ENCODE data around the gene SLC34A3.

Gene SLC34A3

DNA sequence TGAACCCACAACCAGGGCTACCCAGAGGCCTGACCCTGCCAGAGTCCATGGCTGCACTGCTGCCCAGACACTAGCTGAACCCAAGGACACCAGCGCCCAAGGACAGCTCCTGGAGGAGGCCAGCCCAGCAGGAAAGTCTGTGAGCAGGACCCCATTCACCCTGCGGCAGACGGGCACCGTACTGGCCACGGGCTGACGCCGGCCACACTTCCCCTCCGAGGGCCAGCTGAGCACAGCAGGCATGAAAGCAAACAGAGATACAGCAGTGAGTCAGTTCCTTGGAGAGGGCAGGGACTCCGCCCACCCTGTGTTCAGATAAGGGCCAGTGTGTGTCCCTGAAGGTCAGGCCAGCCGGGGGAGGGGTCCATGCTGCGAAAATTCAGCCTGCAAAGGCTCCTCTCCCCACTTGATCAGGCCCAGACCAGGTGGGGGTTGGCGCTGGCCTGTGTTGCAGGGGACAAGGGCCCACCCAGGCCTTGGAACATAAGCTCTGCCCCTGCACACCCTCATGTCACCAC lies 11.9 kb upstream of the SLC34A3 start:
- DNase-seq, result no peak

DNA sequence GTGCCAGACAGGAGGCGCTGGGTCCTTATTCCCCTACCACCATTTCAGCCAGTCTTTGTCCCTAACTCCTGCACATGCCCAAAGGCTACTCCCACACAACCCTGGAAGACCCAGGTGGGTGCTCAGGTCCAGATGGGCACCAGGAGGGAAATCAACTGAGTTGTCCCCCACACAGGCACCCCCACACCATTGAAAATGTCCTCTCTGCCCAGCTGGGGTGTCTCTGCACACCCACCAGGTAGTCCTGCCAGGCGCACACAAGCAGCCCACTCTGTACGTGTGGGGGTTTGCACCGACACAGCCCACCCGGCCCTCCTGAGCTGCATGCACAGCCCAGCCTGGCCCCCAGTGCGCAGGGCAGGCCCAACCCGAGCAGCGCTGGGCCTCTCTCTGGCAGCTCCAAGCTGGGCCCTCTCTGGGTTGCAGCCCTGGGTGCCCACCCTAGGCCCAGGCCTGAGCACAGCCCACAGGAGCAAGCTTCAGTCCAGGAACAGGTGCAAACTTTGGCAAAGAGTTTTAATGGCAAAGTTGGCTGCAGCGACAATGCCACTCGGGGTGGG lies 10.9 kb upstream of the SLC34A3 start:
- DNase-seq, result no peak

DNA sequence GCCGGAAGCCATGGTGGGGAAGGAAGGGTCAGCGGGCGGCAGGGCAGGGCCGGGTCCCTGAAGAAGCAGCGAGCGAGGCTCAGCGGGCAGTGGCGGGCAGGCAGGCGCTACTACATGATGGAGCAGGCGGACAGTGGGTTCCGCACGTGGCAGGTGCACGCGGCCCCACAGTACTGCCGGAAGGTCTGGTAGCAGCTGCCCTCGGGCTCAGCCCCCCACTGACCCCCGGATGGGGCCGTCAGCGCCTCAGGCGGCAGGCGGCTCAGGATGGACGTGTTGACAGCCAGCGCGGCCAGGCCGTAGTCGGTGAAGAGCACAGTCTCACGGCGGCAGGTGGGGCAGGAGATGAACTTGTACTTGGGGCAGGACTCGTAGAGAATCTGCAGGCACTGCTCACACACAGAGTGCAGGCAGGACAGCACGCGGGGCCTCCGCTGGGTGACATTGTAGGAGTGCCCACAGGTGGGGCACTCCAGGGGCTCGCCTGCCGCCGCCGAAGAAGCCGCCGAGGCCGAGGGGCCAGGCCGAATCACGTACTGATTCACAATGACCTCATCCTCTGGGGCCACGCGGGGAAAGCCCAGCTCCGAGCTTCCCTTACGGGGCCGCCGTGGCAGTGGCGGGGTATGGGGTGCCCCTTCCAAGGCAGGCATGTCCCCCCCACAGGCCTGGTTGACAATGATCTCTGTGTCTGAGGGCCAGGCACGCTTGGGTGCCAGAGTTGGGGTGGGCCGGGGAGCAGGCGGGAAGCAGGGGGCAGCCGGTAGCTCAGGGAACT lies 10.2 kb upstream of the SLC34A3 start:
- no peak for DNase-seq

DNA sequence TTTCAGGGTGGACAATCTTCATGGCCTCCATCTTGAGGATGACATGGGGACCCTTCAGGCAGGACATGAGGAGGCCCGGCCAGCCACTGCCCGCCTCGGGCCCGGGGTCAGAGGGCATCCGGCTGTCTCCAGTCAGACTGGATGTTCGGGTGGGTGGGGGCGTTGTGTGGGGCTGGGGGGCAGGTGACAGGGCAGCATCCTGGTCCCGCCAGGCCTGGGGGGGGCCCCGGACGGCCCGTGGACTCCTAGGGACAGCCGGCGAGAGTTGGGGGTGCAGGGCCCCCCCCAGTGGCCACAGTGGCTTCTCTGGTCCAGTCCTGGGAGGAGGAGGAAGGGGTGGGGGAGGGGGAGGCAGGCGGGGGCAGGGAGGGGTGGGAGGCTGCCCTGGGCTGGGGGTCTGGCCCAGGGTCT lies 9.6 kb upstream of the SLC34A3 start:
- DNase-seq, result no peak

DNA sequence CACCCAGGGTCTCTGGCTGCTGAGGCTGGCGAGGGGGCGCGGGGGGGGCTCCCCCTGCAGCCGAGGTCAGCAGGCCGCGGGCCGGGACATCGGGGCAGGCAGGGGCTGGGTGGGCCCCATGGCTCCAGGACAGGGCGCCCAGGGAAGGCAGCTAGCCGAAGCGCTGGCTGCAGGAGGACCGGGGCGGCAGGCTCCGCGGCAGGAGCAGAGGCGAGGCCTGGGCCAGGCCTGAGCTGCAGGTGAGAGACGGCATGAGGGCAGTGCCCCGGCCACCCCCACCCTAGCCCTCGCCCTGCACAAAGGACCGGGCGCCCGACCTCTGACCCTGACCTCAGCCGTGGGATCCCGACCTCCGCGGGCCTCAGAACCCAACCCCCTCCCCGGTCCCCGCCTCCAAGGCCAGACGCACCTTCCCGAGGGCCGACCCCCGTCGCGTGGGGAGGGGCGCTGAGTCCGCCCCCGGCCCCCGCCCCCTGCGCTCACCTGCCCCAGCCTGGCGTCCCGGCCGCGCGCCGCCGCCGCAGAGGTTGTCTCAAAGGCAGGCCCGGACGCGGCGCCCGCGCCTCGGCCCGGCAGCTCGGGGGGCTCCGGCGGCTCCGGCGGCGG lies 9.1 kb upstream of the SLC34A3 start:
- DNase-seq, result no peak

DNA sequence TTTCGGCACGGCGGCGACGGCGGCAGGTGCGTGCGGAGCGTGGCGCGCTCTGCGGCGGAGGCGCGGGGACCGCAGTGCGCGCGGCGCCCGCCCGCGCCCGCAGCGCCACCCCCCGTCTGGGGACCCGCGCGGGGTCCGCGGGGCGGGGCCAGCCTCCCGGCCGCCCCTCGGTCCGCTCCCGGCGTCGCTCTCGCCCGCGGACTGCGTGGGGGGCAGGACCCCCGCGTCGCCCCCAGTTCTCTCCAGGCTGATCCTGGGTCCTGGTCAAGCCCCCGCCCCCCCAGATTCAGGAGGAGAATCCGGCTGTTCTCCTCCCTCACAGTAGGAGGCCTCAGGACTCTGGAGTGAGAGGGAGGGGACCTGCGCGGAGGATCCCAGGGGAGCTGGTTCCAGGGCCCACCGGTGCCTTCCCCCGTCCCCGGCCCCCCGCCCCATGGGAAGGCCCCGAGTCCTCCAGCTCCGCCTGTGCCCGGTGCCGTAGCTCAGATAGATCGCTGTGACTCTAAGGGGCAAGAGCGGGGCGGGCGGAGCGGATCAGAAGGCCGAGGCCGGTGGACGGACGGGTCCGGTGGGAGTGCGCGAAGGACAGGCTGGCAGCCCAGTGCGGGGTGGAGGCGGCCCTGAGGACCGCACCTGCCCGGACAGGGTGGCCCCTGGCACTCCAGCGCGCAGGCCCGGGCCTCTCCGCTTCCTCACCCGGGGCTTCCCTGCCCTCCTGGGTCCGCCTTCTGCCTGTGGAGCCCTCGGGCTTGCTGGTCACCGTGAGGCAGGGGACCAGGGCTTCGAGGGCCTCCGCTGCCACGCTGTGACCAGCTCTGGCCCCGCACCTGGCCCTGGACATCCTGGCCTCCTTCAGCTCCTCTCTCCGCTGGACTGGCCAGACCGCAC lies 8.3 kb upstream of the SLC34A3 start, which contains the start of gene RNF208:
Gene RNF208, minus strand, starts transcription at position 51 of the 888 bp plus-strand sequence. CDS start 1,028 bp downstream, outside the sequence.
- no peak for DNase-seq

DNA sequence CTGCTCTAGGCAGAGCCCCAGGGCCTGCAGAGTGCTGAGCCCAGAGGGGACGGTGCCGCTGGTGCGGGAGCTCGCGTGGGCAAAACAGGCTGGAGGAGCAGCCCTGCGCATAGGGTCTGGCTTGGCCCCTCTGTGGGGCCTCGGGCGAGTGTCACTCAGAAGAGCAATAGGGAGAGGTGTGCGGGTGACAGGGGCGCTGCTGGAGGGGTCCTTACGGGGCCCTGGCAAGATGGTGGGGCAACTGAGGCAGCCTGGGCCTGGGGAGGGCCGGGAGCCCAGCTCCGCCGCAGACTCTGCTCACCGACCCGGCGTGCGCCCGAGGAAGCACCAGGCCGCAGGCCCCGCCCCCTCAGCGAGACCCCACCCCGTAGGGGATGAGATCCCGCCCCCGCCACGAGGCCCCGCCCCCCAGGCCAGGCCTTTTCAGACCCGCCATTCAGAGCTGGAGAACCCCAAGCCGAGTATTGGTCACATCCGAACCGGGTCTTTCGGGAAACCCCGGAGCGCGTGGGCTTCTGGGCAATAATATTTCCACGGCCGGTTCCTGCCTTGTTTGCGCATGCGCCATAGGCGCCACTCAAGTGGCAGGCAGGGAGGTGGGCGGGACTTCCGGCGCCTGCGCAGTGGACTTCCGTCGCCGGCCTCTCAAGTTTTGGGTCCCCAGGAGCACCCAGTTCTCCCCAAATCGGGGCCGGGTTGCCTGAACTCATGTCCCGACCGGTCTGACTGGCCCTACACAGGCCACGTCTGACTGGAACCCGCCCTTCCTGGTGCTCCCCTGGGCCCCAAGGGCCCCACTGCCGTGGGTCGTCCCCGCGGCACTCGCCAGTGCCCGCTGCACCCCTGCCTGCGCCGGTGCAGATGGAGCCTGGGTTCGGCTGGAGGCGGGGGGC lies 7.4 kb upstream of the SLC34A3 start:
- peak; percentile 99 for DNase-seq

DNA sequence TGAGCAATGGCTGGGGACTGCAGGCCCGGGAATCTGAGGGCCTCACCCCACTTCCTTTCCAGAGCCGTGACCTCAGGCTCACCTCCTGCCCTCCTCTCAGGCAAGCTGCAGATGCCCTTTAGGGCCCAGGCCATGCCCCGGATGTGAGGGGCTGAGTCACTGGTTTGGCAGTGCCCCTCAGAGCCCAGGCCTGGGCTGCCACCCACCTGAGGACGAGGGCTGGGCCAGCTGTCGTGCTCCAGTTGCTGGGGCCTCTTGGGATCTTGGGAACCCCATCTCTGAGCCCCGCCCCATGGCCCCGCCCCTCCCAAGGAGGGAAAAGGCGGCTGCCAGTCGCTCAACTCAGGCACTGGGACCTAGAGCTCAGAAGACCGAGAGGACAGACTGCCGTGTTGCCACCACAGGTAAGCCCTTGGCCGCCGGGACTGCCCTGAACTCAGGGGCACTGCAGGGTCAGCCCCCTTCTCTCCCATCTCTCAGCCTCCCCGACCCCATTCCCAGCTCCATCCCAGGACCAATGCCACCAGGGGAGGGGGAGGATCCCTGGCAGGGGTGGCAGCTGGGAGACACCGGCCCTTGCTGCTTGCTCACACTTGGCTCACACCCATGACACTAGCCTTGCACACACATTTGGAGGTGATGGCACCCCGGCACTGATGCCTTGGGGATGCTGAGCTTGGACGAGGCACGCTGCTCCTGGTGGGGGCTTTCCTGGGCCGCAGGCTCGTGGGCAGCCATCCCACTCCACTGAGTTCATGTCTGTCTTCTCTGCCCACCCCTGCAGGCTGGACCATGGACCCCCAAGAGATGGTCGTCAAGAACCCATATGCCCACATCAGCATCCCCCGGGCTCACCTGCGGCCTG lies 5.6 kb upstream of the SLC34A3 start, which contains the start of gene CYSRT1:
Gene CYSRT1, plus strand, starts transcription at position 345 of the 865 bp plus-strand sequence. Its CDS starts 448 bp downstream, at position 793.
- DNase-seq, result no peak

DNA sequence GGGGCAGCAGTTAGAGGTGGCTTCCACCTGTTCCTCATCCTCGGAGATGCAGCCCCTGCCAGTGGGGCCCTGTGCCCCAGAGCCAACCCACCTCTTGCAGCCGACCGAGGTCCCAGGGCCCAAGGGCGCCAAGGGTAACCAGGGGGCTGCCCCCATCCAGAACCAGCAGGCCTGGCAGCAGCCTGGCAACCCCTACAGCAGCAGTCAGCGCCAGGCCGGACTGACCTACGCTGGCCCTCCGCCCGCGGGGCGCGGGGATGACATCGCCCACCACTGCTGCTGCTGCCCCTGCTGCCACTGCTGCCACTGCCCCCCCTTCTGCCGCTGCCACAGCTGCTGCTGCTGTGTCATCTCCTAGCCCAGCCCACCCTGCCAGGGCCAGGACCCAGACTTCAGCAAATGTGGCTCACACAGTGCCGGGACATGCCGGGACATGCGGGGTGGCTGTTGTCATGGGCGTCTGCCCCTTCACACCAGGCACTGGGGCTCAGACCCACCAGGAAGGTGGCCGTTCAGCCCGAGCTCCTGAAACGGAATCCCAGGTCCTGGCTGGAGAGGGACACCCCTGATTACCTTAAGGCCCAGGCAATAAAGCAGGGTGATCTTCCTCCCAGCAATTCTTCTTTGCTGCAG lies 4.9 kb upstream of the SLC34A3 start:
- no peak for DNase-seq

DNA sequence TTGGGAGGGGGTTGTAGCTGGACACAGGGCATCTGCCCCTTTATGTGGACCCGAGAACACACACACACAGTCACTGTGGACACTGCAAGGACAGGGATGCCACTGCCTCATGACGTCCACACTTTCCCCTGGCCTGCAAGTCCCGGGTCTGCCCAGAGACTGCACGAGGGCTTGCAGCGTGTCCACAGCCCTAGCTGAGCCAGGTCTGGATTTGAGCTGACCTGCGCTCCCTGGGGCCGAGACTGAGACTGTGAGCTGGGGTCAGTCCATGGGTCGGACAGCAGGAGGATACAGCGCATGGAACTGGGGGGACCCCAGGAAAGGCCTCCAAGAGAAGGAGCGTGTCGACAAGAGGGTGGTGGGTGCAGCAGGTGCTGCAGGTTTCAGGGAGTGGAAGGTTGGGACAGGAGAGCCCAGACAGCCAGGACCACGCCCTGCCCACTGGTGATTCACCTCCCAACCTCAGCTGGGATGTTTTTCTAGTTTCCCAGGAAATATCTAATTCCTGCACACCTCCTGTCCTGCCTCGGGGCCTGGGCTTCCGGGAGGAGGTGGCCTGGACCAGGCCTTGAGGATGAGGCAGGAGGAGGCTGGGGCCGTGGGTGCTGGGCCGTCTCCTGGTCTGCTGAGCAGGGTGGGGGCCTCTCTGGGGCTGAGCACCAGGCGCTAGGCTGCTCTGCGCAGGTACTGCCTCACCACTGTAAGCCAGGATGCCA lies 4.2 kb upstream of the SLC34A3 start:
- DNase-seq, result no peak

DNA sequence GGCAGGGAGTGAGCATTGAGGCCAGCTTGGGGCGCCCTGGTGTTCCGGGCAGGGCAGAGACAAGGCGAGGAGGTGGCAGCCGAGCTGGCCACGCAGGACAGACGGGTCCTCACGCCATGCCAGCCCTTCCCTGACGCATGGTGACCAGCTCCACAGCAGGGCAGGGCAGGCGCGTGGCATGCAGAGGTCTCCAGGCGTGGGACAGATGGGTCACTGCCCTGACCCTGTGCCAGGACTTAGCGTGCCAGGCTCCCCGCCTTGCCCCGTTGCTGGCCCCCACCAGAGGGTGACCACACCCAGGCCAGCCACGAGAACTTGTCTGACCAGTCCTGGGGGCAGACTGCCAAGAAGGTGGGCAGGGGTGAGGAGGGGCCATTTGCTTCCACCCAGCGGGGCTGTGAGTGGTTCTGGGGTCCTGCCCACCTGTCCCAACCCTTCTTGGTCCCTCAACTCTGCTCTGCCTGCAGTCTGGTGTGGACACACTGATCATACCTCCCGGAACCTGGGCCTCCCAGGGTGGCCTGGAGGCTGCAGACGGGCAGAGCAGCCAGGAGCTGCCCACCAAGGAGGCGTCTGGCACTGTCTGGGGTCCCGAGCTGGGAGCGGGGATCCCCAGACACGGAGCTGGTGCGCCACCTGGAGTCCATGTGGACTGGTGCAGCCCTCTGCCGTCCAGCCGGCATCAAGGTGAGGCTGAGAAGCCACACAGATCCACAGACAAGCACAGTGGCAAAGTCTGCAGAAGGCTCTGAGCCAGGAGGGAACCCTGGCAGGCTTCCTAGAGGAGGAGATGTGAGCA lies 3.4 kb upstream of the SLC34A3 start, which contains the start of gene RNF224:
Gene RNF224, plus strand, starts transcription at position 449 of the 799 bp plus-strand sequence. CDS start 834 bp downstream, outside the sequence.
- peak; percentile 63 for DNase-seq

DNA sequence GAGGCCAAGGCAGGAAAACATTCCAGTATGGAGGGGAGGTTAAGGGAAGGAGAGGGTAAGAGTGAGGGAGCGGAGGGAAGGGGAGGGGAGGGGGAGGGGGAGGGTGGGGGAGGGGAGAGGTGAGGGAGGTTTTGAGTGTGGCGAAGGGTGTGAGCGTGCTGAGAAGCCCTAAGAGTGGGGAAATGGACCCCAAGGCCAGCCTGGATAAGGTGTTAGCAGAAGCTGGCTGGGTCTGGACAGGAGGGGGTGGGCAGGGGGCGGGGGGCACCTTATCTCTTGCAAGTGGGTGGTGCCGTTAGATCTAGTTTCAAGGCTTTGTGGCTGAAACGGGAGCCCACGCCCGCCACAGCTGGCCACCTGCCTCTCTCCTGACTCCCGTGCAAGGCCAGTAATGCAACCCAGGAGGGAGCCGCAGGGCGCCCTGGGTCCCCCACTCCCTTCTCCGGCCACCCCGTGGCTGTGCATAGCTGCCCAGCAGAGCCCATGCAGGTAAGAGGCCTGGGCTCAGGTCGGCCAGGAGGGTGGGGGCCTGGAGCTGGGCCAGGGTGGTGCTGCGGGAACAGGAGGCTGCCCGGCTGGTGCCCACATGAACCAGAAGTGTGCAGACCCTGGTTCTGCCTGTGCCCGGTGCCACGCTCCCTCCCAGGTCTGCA lies 2.7 kb upstream of the SLC34A3 start:
- DNase-seq, result no peak

DNA sequence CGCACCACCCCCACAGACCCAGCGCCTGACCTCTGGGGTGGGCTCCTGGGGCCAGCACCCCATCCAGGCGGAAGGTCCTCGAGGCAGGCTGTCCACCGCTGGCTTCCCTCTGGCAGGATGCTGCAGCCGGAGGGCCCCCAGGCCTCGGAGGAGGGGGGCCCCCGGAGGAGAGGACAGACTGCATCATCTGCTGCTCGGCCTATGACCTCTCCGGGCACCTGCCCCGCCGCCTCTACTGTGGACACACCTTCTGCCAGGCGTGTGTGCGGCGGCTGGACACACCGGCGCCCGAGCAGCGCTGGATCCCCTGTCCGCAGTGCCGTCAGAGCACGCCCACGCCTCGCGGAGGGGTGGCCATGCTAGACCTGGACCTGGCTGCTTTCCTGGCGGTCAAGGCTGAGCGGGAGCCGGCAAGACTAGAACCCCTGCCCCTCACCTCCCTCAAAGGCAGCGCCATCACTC lies 2.2 kb upstream of the SLC34A3 start:
- no peak for DNase-seq

DNA sequence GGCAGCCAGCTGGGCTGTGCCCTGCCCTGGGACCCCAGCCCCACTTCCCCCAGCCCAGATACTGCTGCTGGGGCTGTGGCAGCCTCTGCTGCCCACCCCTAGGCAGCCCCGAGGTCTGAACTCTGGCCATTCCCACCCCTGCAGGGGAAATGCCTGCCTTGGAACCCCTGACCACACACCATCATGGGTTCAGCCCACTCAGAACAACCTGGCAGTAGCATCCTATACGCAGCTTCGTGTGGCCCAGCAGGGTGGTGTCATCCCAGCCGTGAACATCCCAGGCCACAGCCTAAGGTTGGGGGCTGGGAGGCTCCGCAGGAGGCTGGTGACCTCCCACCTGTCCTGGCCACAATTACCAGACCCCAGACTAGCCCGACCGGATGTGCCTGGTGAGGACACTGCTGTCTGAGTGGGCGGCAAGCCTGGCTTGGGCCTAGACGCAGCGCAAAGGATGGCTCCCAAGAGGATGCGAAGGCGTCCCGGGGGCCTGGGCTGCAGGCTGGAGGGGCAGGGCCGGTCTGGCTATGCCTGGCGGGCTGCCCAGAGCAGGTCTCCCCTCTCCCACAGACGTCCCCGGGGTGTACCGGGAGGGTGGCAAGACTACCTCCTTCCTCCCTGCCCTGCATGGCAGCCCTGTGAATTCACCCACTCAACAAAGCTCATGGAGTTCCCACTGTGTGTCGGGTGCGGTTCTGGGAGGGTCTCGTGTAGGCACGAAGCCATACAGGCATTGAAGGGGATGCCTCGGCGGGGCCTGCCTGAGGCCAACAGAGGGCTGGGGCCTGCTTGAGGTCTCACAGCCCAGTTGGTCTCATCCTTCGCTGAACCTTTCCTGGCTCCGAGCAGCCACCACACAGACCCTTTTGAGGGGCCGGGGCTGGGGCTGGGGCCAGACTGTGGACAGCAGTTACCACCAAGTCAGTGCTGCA lies 1.5 kb upstream of the SLC34A3 start:
- DNase-seq, result no peak

DNA sequence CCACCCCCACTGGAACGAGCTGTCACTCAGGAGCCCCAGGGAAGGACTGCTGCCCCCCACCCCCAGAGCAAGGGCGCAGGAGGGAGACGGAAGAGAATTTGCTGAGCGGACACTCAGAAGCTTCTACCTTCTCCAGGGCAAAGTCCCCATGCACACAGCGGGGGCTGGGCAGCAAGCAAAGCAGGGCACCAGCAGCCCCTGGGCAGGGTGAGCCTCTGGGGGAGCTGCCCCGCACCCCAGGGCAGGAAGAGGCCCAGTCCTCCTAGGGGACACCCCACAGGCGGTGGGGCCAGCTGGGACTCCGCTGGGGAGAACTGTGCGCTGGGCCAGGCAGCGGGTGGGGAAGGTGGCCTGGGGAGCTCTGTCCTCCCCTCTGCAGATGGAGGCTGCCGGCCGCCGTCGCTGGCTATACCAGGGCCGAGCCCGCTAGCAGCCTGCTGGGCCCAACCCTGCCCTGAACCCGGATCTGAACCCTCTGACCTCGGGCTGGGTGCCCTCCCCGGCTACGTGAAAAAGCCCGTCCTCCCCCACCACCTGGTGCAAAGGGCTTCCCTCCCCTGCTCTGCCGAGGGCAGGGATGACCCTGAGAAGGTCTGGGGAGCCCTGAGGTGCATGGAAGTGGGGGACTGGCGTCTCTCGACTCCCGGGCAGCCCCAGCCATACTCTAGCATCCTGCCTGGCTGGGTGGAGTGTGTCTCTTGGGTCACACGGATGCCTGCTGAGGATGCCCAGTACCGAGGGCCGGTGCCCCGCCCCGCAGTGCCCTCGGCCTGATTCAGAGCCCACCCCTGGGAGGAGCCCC lies 597 bp upstream of the SLC34A3 start:
- DNase-seq, result no peak
